ENCODE data around the gene CBLB. TPM values are rescaled to one million over a fixed set of nuclear protein-coding genes. Genes with fewer than 3 reads are reported as not detected.

CBLB gene
- polyA plus RNA-seq, 4 donors, result 8.8 to 29.8 (median 12.9) TPM

- H3K4me3 ChIP-seq (ENCODE audit: low read depth in 1 of 3, low read length in 3 of 3), result no peak overlapping the region
- H3K36me3 ChIP-seq (ENCODE audit: control insufficient read depth in 3 of 3, insufficient read depth in 2 of 3, low read depth in 1 of 3, low read length in 3 of 3), result peaks cover 0 to 2% (median 0%) of the 10 kb centered on the region in 3 donors
- DNase-seq, result no peak
- no peak for FAIRE-seq
- H3K4me1 ChIP-seq (ENCODE audit: control insufficient read depth in 3 of 3, insufficient read depth in 2 of 3, low read depth in 1 of 3, low read length in 2 of 3), result no peaks in the 10 kb centered on the region
- H3K27ac ChIP-seq (ENCODE audit: low read depth in 1 of 3, low read length in 2 of 3), result no peak overlapping the region
- no peaks in the 10 kb centered on the region for H3K9me3 ChIP-seq (ENCODE audit: control insufficient read depth in 2 of 2, insufficient read depth in 1 of 2, low read depth in 1 of 2, low read length in 1 of 2)
- no peaks in the 10 kb centered on the region for H3K27me3 ChIP-seq (ENCODE audit: control insufficient read depth in 3 of 3, insufficient read depth in 3 of 3, low read length in 3 of 3)
Measured at GRCh38 chr3:105783631-105784030, 85.2 kb downstream of the CBLB start.

- H3K9me3 ChIP-seq (ENCODE audit: control insufficient read depth in 2 of 2, insufficient read depth in 1 of 2, low read depth in 1 of 2, low read length in 1 of 2), result no peaks in the 10 kb centered on the region
- H3K36me3 ChIP-seq (ENCODE audit: control insufficient read depth in 3 of 3, insufficient read depth in 2 of 3, low read depth in 1 of 3, low read length in 3 of 3), result peaks cover 0 to 2% (median 2%) of the 10 kb centered on the region in 3 donors
- FAIRE-seq (no peak), DNase-seq (no peak)
- no peak overlapping the region for H3K27ac ChIP-seq (ENCODE audit: low read depth in 1 of 3, low read length in 2 of 3)
- H3K4me3 ChIP-seq (ENCODE audit: low read depth in 1 of 3, low read length in 3 of 3), result no peak overlapping the region
- H3K27me3 ChIP-seq (ENCODE audit: control insufficient read depth in 3 of 3, insufficient read depth in 3 of 3, low read length in 3 of 3), result no peaks in the 10 kb centered on the region
- H3K4me1 ChIP-seq (ENCODE audit: control insufficient read depth in 3 of 3, insufficient read depth in 2 of 3, low read depth in 1 of 3, low read length in 2 of 3), result no peaks in the 10 kb centered on the region
Measured at GRCh38 chr3:105781871-105782270, 86.9 kb downstream of the CBLB start.

DNA sequence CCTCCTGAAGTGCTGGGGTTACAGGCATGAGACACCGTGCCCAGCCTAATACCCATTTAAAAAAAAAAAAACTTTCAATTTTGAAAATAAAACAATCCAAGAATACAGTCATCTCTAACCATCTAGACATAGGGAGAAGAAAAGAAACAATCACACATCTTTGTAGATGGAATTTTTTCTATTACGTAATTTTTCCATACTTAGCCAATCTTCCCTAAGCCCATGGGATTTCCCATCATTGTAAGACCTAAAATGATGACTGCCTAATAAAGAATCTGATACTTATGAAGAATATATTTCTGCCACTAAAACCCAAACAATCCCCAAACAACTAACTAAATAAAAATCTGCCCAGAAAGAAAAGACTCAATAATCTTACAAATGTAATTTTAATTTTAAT, 88.7 kb downstream of the CBLB start:
- Histone ChIP-seq H3K27me3 (ENCODE audit: control insufficient read depth in 3 of 3, insufficient read depth in 3 of 3, low read length in 3 of 3) (no peaks in the 10 kb centered on the region), H3K4me3 (ENCODE audit: low read depth in 1 of 3, low read length in 3 of 3) (no peak overlapping the region), H3K4me1 (ENCODE audit: control insufficient read depth in 3 of 3, insufficient read depth in 2 of 3, low read depth in 1 of 3, low read length in 2 of 3) (no peaks in the 10 kb centered on the region), H3K36me3 (ENCODE audit: control insufficient read depth in 3 of 3, insufficient read depth in 2 of 3, low read depth in 1 of 3, low read length in 3 of 3) (peaks cover 0 to 2% (median 0%) of the 10 kb centered on the region in 3 donors), H3K9me3 (ENCODE audit: control insufficient read depth in 2 of 2, insufficient read depth in 1 of 2, low read depth in 1 of 2, low read length in 1 of 2) (no peaks in the 10 kb centered on the region), H3K27ac (ENCODE audit: low read depth in 1 of 3, low read length in 2 of 3) (no peak overlapping the region)
- no peak for FAIRE-seq
- no peak for DNase-seq
- WGBS, 3 donors, result 80 to 96% (median 89%) methylated on average over 2 of the region's 2 CpGs

GRCh38 chr3:105775368-105775767, 93.4 kb downstream of the CBLB start:
- FAIRE-seq (no peak), DNase-seq (no peak)
- no peak overlapping the region for H3K4me3 ChIP-seq (ENCODE audit: low read depth in 1 of 3, low read length in 3 of 3)
- 62 to 63% (median 63%) methylated on average over 3 of the region's 3 CpGs for WGBS, 3 donors
- H3K9me3 ChIP-seq (ENCODE audit: control insufficient read depth in 2 of 2, insufficient read depth in 1 of 2, low read depth in 1 of 2, low read length in 1 of 2), result peaks cover 0 to 3% of the 10 kb centered on the region in 2 donors
- H3K36me3 ChIP-seq (ENCODE audit: control insufficient read depth in 3 of 3, insufficient read depth in 2 of 3, low read depth in 1 of 3, low read length in 3 of 3), result peaks cover 0 to 5% (median 0%) of the 10 kb centered on the region in 3 donors
- no peaks in the 10 kb centered on the region for H3K27me3 ChIP-seq (ENCODE audit: control insufficient read depth in 3 of 3, insufficient read depth in 3 of 3, low read length in 3 of 3)
- no peak overlapping the region for H3K27ac ChIP-seq (ENCODE audit: low read depth in 1 of 3, low read length in 2 of 3)
- H3K4me1 ChIP-seq (ENCODE audit: control insufficient read depth in 3 of 3, insufficient read depth in 2 of 3, low read depth in 1 of 3, low read length in 2 of 3), result no peaks in the 10 kb centered on the region

DNA sequence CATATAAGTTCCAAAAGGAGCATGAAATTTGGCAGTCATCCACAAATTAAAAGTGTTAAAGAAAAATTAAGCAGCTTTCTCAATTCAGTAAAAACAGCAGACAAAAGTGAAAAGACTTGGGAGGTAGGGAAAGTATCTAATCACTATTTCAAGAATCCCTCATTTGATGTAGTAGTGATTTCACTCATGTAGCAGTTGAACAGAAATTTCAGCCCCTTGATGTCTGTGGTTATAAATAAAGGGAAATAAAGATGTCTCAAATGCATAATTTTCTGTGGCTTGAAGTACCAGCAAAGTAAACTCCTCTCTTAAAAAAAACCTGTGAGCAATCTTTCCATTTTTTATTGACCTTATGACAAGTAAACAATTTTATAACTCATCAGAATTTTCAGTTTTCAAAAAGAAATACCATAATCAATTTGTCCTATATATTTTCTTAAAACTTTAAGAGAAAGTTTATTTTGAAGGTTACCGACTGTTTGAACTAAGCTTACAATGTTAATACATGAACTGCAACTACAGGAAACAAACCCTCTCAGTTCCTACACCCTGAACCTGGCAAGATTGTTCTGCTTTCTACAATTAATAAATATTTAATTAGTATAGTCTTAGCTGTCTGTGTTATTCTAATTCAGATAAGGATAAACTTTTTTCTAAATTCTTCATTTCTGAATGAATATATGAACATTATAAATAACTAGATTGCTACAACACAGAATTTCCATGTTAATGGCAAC, 94.2 kb downstream of the CBLB start:
- 55 to 71% (median 61%) methylated on average over 1 of the region's 1 CpG for WGBS, 3 donors
- peaks cover 0 to 7% of the 10 kb centered on the region in 2 donors for H3K9me3 ChIP-seq (ENCODE audit: control insufficient read depth in 2 of 2, insufficient read depth in 1 of 2, low read depth in 1 of 2, low read length in 1 of 2)
- FAIRE-seq (peak; percentile 49), DNase-seq (no peak)
- H3K36me3 ChIP-seq (ENCODE audit: control insufficient read depth in 3 of 3, insufficient read depth in 2 of 3, low read depth in 1 of 3, low read length in 3 of 3), result peaks cover 0 to 9% (median 0%) of the 10 kb centered on the region in 3 donors
- no peaks in the 10 kb centered on the region for H3K27me3 ChIP-seq (ENCODE audit: control insufficient read depth in 3 of 3, insufficient read depth in 3 of 3, low read length in 3 of 3)
- no peak overlapping the region for H3K4me3 ChIP-seq (ENCODE audit: low read depth in 1 of 3, low read length in 3 of 3)
- H3K27ac ChIP-seq (ENCODE audit: low read depth in 1 of 3, low read length in 2 of 3), result no peak overlapping the region
- no peaks in the 10 kb centered on the region for H3K4me1 ChIP-seq (ENCODE audit: control insufficient read depth in 3 of 3, insufficient read depth in 2 of 3, low read depth in 1 of 3, low read length in 2 of 3)

DNA sequence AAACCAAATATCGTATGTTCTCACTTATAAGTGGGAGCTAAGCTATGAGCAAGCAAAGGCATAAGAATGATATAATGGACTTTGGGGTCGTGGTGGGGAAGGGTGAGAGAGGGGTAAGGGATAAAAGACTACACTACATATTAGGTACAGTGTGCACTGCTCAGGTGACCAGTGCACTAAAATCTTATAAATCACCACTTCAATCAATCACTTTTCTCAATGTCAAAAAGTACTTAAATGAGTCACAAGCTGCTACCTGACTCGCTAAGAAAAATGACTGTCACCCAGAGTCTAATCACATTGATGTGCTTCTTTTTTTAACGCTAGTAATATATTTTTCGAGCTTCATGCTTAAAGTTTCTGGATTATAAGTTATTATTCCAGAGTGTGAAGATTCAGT, 95.5 kb downstream of the CBLB start:
- H3K36me3 ChIP-seq (ENCODE audit: control insufficient read depth in 3 of 3, insufficient read depth in 2 of 3, low read depth in 1 of 3, low read length in 3 of 3), result peaks cover 0 to 9% (median 0%) of the 10 kb centered on the region in 3 donors
- H3K27me3 ChIP-seq (ENCODE audit: control insufficient read depth in 3 of 3, insufficient read depth in 3 of 3, low read length in 3 of 3), result no peaks in the 10 kb centered on the region
- no peak overlapping the region for H3K27ac ChIP-seq (ENCODE audit: low read depth in 1 of 3, low read length in 2 of 3)
- H3K9me3 ChIP-seq (ENCODE audit: control insufficient read depth in 2 of 2, insufficient read depth in 1 of 2, low read depth in 1 of 2, low read length in 1 of 2), result peaks cover 0 to 7% of the 10 kb centered on the region in 2 donors
- no peak overlapping the region for H3K4me3 ChIP-seq (ENCODE audit: low read depth in 1 of 3, low read length in 3 of 3)
- FAIRE-seq (no peak), DNase-seq (no peak)
- WGBS, 3 donors, result 84 to 93% (median 91%) methylated on average over 5 of the region's 5 CpGs
- no peaks in the 10 kb centered on the region for H3K4me1 ChIP-seq (ENCODE audit: control insufficient read depth in 3 of 3, insufficient read depth in 2 of 3, low read depth in 1 of 3, low read length in 2 of 3)

DNA sequence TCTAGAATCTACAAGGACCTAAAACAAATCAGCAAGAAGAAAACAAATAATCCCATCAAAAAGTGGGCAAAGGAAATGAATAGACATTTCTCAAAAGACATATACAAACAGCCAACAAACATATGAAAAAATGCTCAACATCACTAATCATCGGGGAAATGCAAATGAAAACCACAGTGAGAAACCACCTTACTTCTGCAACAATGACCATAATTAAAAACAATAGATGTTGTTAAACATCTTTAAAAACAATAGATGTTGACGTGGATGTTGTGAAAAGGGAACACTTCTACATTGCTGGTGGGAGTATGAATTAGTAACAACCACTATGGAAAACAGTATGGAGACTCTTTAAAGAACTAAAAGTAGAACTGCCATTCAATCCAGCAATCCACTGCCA, 96.2 kb downstream of the CBLB start:
- no peak overlapping the region for H3K27ac ChIP-seq (ENCODE audit: low read depth in 1 of 3, low read length in 2 of 3)
- H3K4me3 ChIP-seq (ENCODE audit: low read depth in 1 of 3, low read length in 3 of 3), result no peak overlapping the region
- peak; percentile 70 for FAIRE-seq
- H3K36me3 ChIP-seq (ENCODE audit: control insufficient read depth in 3 of 3, insufficient read depth in 2 of 3, low read depth in 1 of 3, low read length in 3 of 3), result peaks cover 0 to 9% (median 0%) of the 10 kb centered on the region in 3 donors
- H3K9me3 ChIP-seq (ENCODE audit: control insufficient read depth in 2 of 2, insufficient read depth in 1 of 2, low read depth in 1 of 2, low read length in 1 of 2), result peaks cover 0 to 7% of the 10 kb centered on the region in 2 donors
- peaks cover 0 to 2% (median 0%) of the 10 kb centered on the region in 3 donors for H3K4me1 ChIP-seq (ENCODE audit: control insufficient read depth in 3 of 3, insufficient read depth in 2 of 3, low read depth in 1 of 3, low read length in 2 of 3)
- H3K27me3 ChIP-seq (ENCODE audit: control insufficient read depth in 3 of 3, insufficient read depth in 3 of 3, low read length in 3 of 3), result no peaks in the 10 kb centered on the region
- DNase-seq, result no peak
- WGBS, 3 donors, result 68 to 89% (median 76%) methylated on average over 2 of the region's 2 CpGs

GRCh38 chr3:105771392-105771791, 97.4 kb downstream of the CBLB start:
- Histone ChIP-seq H3K27me3 (ENCODE audit: control insufficient read depth in 3 of 3, insufficient read depth in 3 of 3, low read length in 3 of 3) (no peaks in the 10 kb centered on the region), H3K27ac (ENCODE audit: low read depth in 1 of 3, low read length in 2 of 3) (no peak overlapping the region), H3K4me3 (ENCODE audit: low read depth in 1 of 3, low read length in 3 of 3) (no peak overlapping the region), H3K4me1 (ENCODE audit: control insufficient read depth in 3 of 3, insufficient read depth in 2 of 3, low read depth in 1 of 3, low read length in 2 of 3) (peaks cover 0 to 3% (median 0%) of the 10 kb centered on the region in 3 donors), H3K9me3 (ENCODE audit: control insufficient read depth in 2 of 2, insufficient read depth in 1 of 2, low read depth in 1 of 2, low read length in 1 of 2) (peaks cover 0 to 7% of the 10 kb centered on the region in 2 donors), H3K36me3 (ENCODE audit: control insufficient read depth in 3 of 3, insufficient read depth in 2 of 3, low read depth in 1 of 3, low read length in 3 of 3) (peaks cover 0 to 6% (median 0%) of the 10 kb centered on the region in 3 donors)
- no peak for DNase-seq
- FAIRE-seq, result no peak
- WGBS, 3 donors, result 92 to 100% (median 100%) methylated on average over 1 of the region's 1 CpG

GRCh38 chr3:105770410-105770809, 98.4 kb downstream of the CBLB start:
- FAIRE-seq, result no peak
- H3K4me3 ChIP-seq (ENCODE audit: low read depth in 1 of 3, low read length in 3 of 3), result no peak overlapping the region

More at GRCh38 chr3:105770410-105770809, 98.4 kb downstream of the CBLB start:
- Histone ChIP-seq H3K36me3 (ENCODE audit: control insufficient read depth in 3 of 3, insufficient read depth in 2 of 3, low read depth in 1 of 3, low read length in 3 of 3) (peaks cover 0 to 6% (median 0%) of the 10 kb centered on the region in 3 donors), H3K4me1 (ENCODE audit: control insufficient read depth in 3 of 3, insufficient read depth in 2 of 3, low read depth in 1 of 3, low read length in 2 of 3) (peaks cover 0 to 3% (median 0%) of the 10 kb centered on the region in 3 donors), H3K27me3 (ENCODE audit: control insufficient read depth in 3 of 3, insufficient read depth in 3 of 3, low read length in 3 of 3) (no peaks in the 10 kb centered on the region), H3K27ac (ENCODE audit: low read depth in 1 of 3, low read length in 2 of 3) (no peak overlapping the region), H3K9me3 (ENCODE audit: control insufficient read depth in 2 of 2, insufficient read depth in 1 of 2, low read depth in 1 of 2, low read length in 1 of 2) (peaks cover 0 to 7% of the 10 kb centered on the region in 2 donors)
- WGBS, 3 donors, result 90 to 98% (median 92%) methylated on average over 4 of the region's 4 CpGs
- no peak for DNase-seq

Measured in small intestine (tissue), 7 donors.